ENCODE results near the gene CRYL1.

CRYL1 gene

GRCh38 chr13:20497006-20497775, 28.5 kb downstream of the CRYL1 start:
- Histone ChIP-seq H3K4me3 (ENCODE audit: insufficient read depth, low read length, poor library complexity, severe bottlenecking) (no peak overlapping the region), H3K9me3 (ENCODE audit: insufficient read depth, low read length) (peaks cover 13% of the 10 kb centered on the region; the same call in 1 of the 2 replicates), H3K9ac (ENCODE audit: low read length) (no peak overlapping the region), H3K4me2 (ENCODE audit: low read depth, low read length, poor library complexity, severe bottlenecking) (no peak overlapping the region), H3K27me3 (ENCODE audit: low read length) (no peaks in the 10 kb centered on the region), H3K79me2 (ENCODE audit: insufficient read depth, low read length) (no peaks in the 10 kb centered on the region), H2AFZ (ENCODE audit: low read depth, low read length, severe bottlenecking) (no peak overlapping the region), H3K36me3 (ENCODE audit: low read length) (no peaks in the 10 kb centered on the region), H3K9me2 (replicated peaks; ENCODE audit: insufficient read depth, low read length) (no peaks in the 10 kb centered on the region), H3F3A (ENCODE audit: insufficient read depth) (0 out of 2 replicates have a peak, but pooled peaks cover 3% of the 10 kb centered on the region), H4K20me1 (ENCODE audit: low read depth, low read length) (no peaks in the 10 kb centered on the region), H3K27ac (ENCODE audit: low read depth, low read length) (no peak overlapping the region)
- no peak for TF ChIP-seq CTCF (IDR thresholded peaks at IDR 0.05; ENCODE audit: insufficient read depth, low read length, poor library complexity, severe bottlenecking)
- no peak for TF ChIP-seq EZH2phosphoT487 (conservative IDR thresholded peaks at IDR 0.05; ENCODE audit: low read length)

- H3K9me2 ChIP-seq (replicated peaks; ENCODE audit: insufficient read depth, low read length), result no peaks in the 10 kb centered on the region
- no peaks in the 10 kb centered on the region for H3K27me3 ChIP-seq (ENCODE audit: low read length)
- H3K9ac ChIP-seq (ENCODE audit: low read length), result no peak overlapping the region
- no peak overlapping the region for H3K4me3 ChIP-seq (ENCODE audit: insufficient read depth, low read length, poor library complexity, severe bottlenecking)
- peaks cover 7% of the 10 kb centered on the region; the same call in 1 of the 2 replicates for H3K9me3 ChIP-seq (ENCODE audit: insufficient read depth, low read length)
- no peak overlapping the region for H3K27ac ChIP-seq (ENCODE audit: low read depth, low read length)
- TF ChIP-seq CTCF (IDR thresholded peaks at IDR 0.05; ENCODE audit: insufficient read depth, low read length, poor library complexity, severe bottlenecking), result peak; percentile 87
- no peak for TF ChIP-seq EZH2phosphoT487 (conservative IDR thresholded peaks at IDR 0.05; ENCODE audit: low read length)
- H3K79me2 ChIP-seq (ENCODE audit: insufficient read depth, low read length), result no peaks in the 10 kb centered on the region
- no peaks in the 10 kb centered on the region for H3K36me3 ChIP-seq (ENCODE audit: low read length)
- H4K20me1 ChIP-seq (ENCODE audit: low read depth, low read length), result no peaks in the 10 kb centered on the region
- 0 out of 2 replicates have a peak, but pooled peaks cover 3% of the 10 kb centered on the region for H3F3A ChIP-seq (ENCODE audit: insufficient read depth)
- H2AFZ ChIP-seq (ENCODE audit: low read depth, low read length, severe bottlenecking), result peak overlapping the region; percentile 29
- H3K4me2 ChIP-seq (ENCODE audit: low read depth, low read length, poor library complexity, severe bottlenecking), result no peak overlapping the region
Measured at GRCh38 chr13:20495087-20496023, 30.3 kb downstream of the CRYL1 start.

GRCh38 chr13:20494656-20495055, 31.0 kb downstream of the CRYL1 start:
- Histone ChIP-seq H3K79me2 (ENCODE audit: insufficient read depth, low read length) (no peaks in the 10 kb centered on the region), H3K9me2 (replicated peaks; ENCODE audit: insufficient read depth, low read length) (no peaks in the 10 kb centered on the region), H3K9me3 (ENCODE audit: insufficient read depth, low read length) (0 out of 2 replicates have a peak, but pooled peaks cover under 1% of the 10 kb centered on the region), H2AFZ (ENCODE audit: low read depth, low read length, severe bottlenecking) (no peak overlapping the region), H3K27ac (ENCODE audit: low read depth, low read length) (no peak overlapping the region), H4K20me1 (ENCODE audit: low read depth, low read length) (no peaks in the 10 kb centered on the region), H3K36me3 (ENCODE audit: low read length) (no peaks in the 10 kb centered on the region), H3F3A (ENCODE audit: insufficient read depth) (0 out of 2 replicates have a peak, but pooled peaks cover 3% of the 10 kb centered on the region), H3K9ac (ENCODE audit: low read length) (no peak overlapping the region), H3K27me3 (ENCODE audit: low read length) (no peaks in the 10 kb centered on the region), H3K4me3 (ENCODE audit: insufficient read depth, low read length, poor library complexity, severe bottlenecking) (no peak overlapping the region), H3K4me2 (ENCODE audit: low read depth, low read length, poor library complexity, severe bottlenecking) (no peak overlapping the region)
- TF ChIP-seq EZH2phosphoT487 (conservative IDR thresholded peaks at IDR 0.05; ENCODE audit: low read length) (no peak), CTCF (IDR thresholded peaks at IDR 0.05; ENCODE audit: insufficient read depth, low read length, poor library complexity, severe bottlenecking) (no peak)

Data from SU-DHL-6 (cell line).